BJ (cell line): ENCODE data around the gene RRP9. TPM values are rescaled to one million over a fixed set of nuclear protein-coding genes. Genes with fewer than 3 reads are reported as not detected.

Experiments
- CTCF ChIA-PET: fragments of 350-600 bp; formaldehyde crosslinking; extraction: SDS; loops from one replicate; lab custom pipeline; 2021; ENCODE audit warnings: antibody characterized with exemption, inconsistent platforms; lab: Yijun Ruan, JAX
- POLR2A ChIA-PET: fragments of 300-600 bp; sonication (Branson Sonifier 250); formaldehyde crosslinking; extraction: SDS; loops from one replicate; lab custom pipeline; 2021; ENCODE audit warnings: antibody characterized with exemption; lab: Charles Lee
- DNase-seq: peaks from one replicate; pipeline ENCODE4 v3.0.0-alpha.2; 2011; ENCODE audit warnings: low read depth
- H3K27me3 ChIP-seq: 2 replicates; pipeline ENCODE4 v1.6.0; 2011; ENCODE audit warnings: low read length; ENCODE audit not compliant: control insufficient read depth, insufficient read depth
- H3K36me3 ChIP-seq: 2 replicates; pipeline ENCODE4 v1.5.1; 2011; ENCODE audit warnings: low read length; ENCODE audit not compliant: control insufficient read depth, insufficient read depth
- H3K4me3 ChIP-seq: 2 replicates; pipeline ENCODE4 v1.5.1; 2011; ENCODE audit warnings: low read depth, mild to moderate bottlenecking, control low read depth, low read length
- CTCF ChIP-seq: IDR thresholded peaks from 2 replicates; pipeline ENCODE4 v1.5.1; 2011; ENCODE audit warnings: low read depth, mild to moderate bottlenecking, control low read depth, inconsistent platforms, low read length, moderate library complexity; ENCODE audit not compliant: insufficient read depth
- polyA plus RNA-seq: library from polyadenylated mRNA; depleted of rRNA; stranded (reverse); fragments of >200 nt; gene quantifications from 2 replicates; pipeline ENCODE4 v1.2.3, GENCODE V29; 2011

RRP9 gene
- polyA plus RNA-seq, 1 experiment, result 23.4 TPM

GRCh38 chr3:51934991-51935885 is 6.5 kb downstream of the RRP9 start:
- no peak overlapping the region for H3K4me3 ChIP-seq
- no peaks in the 10 kb centered on the region for H3K27me3 ChIP-seq
- no peak for TF ChIP-seq CTCF
- ChIA-PET CTCF (interaction anchor here (1.3 to 3.3 kb wide), 2 partner anchors 39 kb away, joined by 3 to 10 read pairs; partner anchors contain the start of gene ABHD14B), POLR2A (no interaction called here)
- H3K36me3 ChIP-seq, result peaks cover 39% of the 10 kb centered on the region
- DNase-seq, result no peak

GRCh38 chr3:51934139-51934850 is 7.4 kb downstream of the RRP9 start:
- ChIA-PET POLR2A (no interaction called here), CTCF (interaction anchor here (1.3 kb wide), 1 partner anchor 40 kb away, joined by 3 read pairs; the partner anchor contains the start of gene ABHD14B)
- TF ChIP-seq CTCF, result no peak
- peaks cover 39% of the 10 kb centered on the region for H3K36me3 ChIP-seq
- H3K4me3 ChIP-seq, result no peak overlapping the region
- H3K27me3 ChIP-seq, result no peaks in the 10 kb centered on the region
- DNase-seq, result no peak

- ChIA-PET CTCF (interaction anchor here (1.3 to 2.1 kb wide), 2 partner anchors 8 to 40 kb away, joined by 3 to 11 read pairs; partner anchors contain the start of genes ABHD14B, PARP3 and RRP9), POLR2A (no interaction called here)
- H3K27me3 ChIP-seq, result no peaks in the 10 kb centered on the region
- DNase-seq, result no peak
- H3K36me3 ChIP-seq, result peaks cover 39% of the 10 kb centered on the region
- TF ChIP-seq CTCF, result no peak
- no peak overlapping the region for H3K4me3 ChIP-seq
Measured at GRCh38 chr3:51933471-51934138, 8.1 kb downstream of the RRP9 start.

GRCh38 chr3:51932471-51933370 is 9.0 kb downstream of the RRP9 start:
- Histone ChIP-seq H3K4me3 (no peak overlapping the region), H3K27me3 (no peaks in the 10 kb centered on the region), H3K36me3 (peaks cover 37% of the 10 kb centered on the region)
- CTCF ChIA-PET, result interaction anchor here (1.6 to 2.1 kb wide), 2 partner anchors 9 to 10 kb away, joined by 3 to 11 read pairs; partner anchors contain the start of genes PARP3 and RRP9
- no peak for DNase-seq
- no peak for TF ChIP-seq CTCF
- POLR2A ChIA-PET, result no interaction called here
